H9 (cell line): ENCODE measurements around the gene TUBA8. TPM values are rescaled to one million over a fixed set of nuclear protein-coding genes. Genes with fewer than 3 reads are reported as not detected.
"Not testable (repeated sequence)": the region's sequence is repeated elsewhere in the genome, so short reads cannot be mapped to it uniquely, and the experiment has no call there.

Experiments used
- DNase-seq: peaks from one replicate; pipeline ENCODE4 v3.0.0-alpha.2; 2017
- H2AFZ ChIP-seq: one replicate; pipeline ENCODE4 v1.6.1; 2013; ENCODE audit warnings: mild to moderate bottlenecking, low read length, control low read depth, moderate library complexity
- H2AK5ac ChIP-seq: 2 replicates; pipeline ENCODE4 v1.6.1; 2013; ENCODE audit warnings: low read length, control low read depth, mixed read lengths; ENCODE audit not compliant: insufficient read length
- H2BK120ac ChIP-seq: one replicate; pipeline ENCODE4 v1.6.1; 2013; ENCODE audit warnings: low read depth, mild to moderate bottlenecking, low read length, control low read depth, inconsistent platforms; ENCODE audit not compliant: poor library complexity, severe bottlenecking
- H2BK12ac ChIP-seq: 2 replicates; pipeline ENCODE4 v1.6.1; 2013; ENCODE audit warnings: low read length, control low read depth, mixed read lengths, low read depth; ENCODE audit not compliant: insufficient read length
- H2BK15ac ChIP-seq: 2 replicates; pipeline ENCODE4 v1.6.1; 2013; ENCODE audit warnings: low read depth, low read length, control low read depth
- H2BK20ac ChIP-seq: one replicate; pipeline ENCODE4 v1.6.1; 2013; ENCODE audit warnings: low read depth, mild to moderate bottlenecking, low read length, control low read depth, inconsistent platforms; ENCODE audit not compliant: poor library complexity, severe bottlenecking
- H2BK5ac ChIP-seq: 2 replicates; pipeline ENCODE4 v1.6.1; 2013; ENCODE audit warnings: low read length, control low read depth, mixed read lengths; ENCODE audit not compliant: insufficient read length
- H3K14ac ChIP-seq: 2 replicates; pipeline ENCODE4 v1.6.1; 2013; ENCODE audit warnings: low read length, control low read depth; ENCODE audit not compliant: insufficient read depth
- H3K18ac ChIP-seq: 2 replicates; pipeline ENCODE4 v1.6.1; 2013; ENCODE audit warnings: low read depth, mild to moderate bottlenecking, mixed read lengths, low read length, control low read depth; ENCODE audit not compliant: insufficient read length
- H3K23ac ChIP-seq: 2 replicates; pipeline ENCODE4 v1.6.1; 2013; ENCODE audit warnings: low read length, control low read depth, mixed read lengths, low read depth; ENCODE audit not compliant: insufficient read length
- H3K23me2 ChIP-seq: 2 replicates; pipeline ENCODE4 v1.6.1; 2013; ENCODE audit warnings: low read depth, mild to moderate bottlenecking, mixed read lengths, low read length, control low read depth; ENCODE audit not compliant: insufficient read length, poor library complexity, severe bottlenecking
- H3K27ac ChIP-seq: 2 replicates; pipeline ENCODE4 v1.5.1; 2013; ENCODE audit warnings: low read length, control low read depth, mixed read lengths, low read depth; ENCODE audit not compliant: insufficient read length
- H3K27me3 ChIP-seq: 2 replicates; pipeline ENCODE4 v1.6.1; 2013; ENCODE audit warnings: low read length, control low read depth, inconsistent platforms; ENCODE audit not compliant: insufficient read depth
- H3K4ac ChIP-seq: 2 replicates; pipeline ENCODE4 v1.6.1; 2013; ENCODE audit warnings: low read depth, mild to moderate bottlenecking, control low read depth, inconsistent platforms, low read length, moderate library complexity
- H3K4me1 ChIP-seq: 2 replicates; pipeline ENCODE4 v1.6.1; 2013; ENCODE audit warnings: low read length, control low read depth, inconsistent platforms; ENCODE audit not compliant: insufficient read depth
- H3K4me2 ChIP-seq: 2 replicates; pipeline ENCODE4 v1.6.1; 2013; ENCODE audit warnings: low read length, control low read depth, mixed read lengths; ENCODE audit not compliant: insufficient read length, insufficient read depth
- H3K56ac ChIP-seq: 2 replicates; pipeline ENCODE4 v1.6.1; 2013; ENCODE audit warnings: low read depth, mild to moderate bottlenecking, mixed read lengths, low read length, control low read depth; ENCODE audit not compliant: insufficient read length
- H3K79me1 ChIP-seq: 2 replicates; pipeline ENCODE4 v1.6.1; 2013; ENCODE audit warnings: low read depth, mild to moderate bottlenecking, moderate library complexity, low read length, control low read depth, inconsistent platforms; ENCODE audit not compliant: insufficient read depth, poor library complexity, severe bottlenecking
- H3K79me2 ChIP-seq: 2 replicates; pipeline ENCODE4 v1.6.1; 2013; ENCODE audit warnings: low read length, control low read depth, inconsistent platforms; ENCODE audit not compliant: insufficient read depth
- H3K9ac ChIP-seq: 2 replicates; pipeline ENCODE4 v1.6.1; 2013; ENCODE audit warnings: low read length, control low read depth, mixed read lengths; ENCODE audit not compliant: insufficient read length; ENCODE audit errors: extremely low read depth
- H3K9me3 ChIP-seq: one replicate; pipeline ENCODE4 v1.6.1; 2013; ENCODE audit warnings: low read depth, low read length, inconsistent platforms; ENCODE audit not compliant: control insufficient read depth
- H3T11ph ChIP-seq: one replicate; pipeline ENCODE4 v1.6.1; 2013; ENCODE audit warnings: mild to moderate bottlenecking, low read length, control low read depth, inconsistent platforms
- H4K20me1 ChIP-seq: one replicate; pipeline ENCODE4 v1.6.1; 2013; ENCODE audit not compliant: control insufficient read depth, insufficient read length, insufficient read depth
- H4K5ac ChIP-seq: 2 replicates; pipeline ENCODE4 v1.6.1; 2013; ENCODE audit warnings: low read depth, mild to moderate bottlenecking, mixed read lengths, low read length, control low read depth; ENCODE audit not compliant: insufficient read length
- H4K8ac ChIP-seq: replicated peaks from 2 replicates; pipeline ENCODE4 v1.6.1; 2013; ENCODE audit warnings: low read length, control low read depth, mixed read lengths, low read depth; ENCODE audit not compliant: insufficient read length
- H4K91ac ChIP-seq: 2 replicates; pipeline ENCODE4 v1.6.1; 2013; ENCODE audit warnings: low read depth, mild to moderate bottlenecking, moderate library complexity, mixed read lengths, low read length, control low read depth; ENCODE audit not compliant: insufficient read length
- H3K27ac Mint-ChIP-seq, 3 experiments: 2 replicates in 2 of 3; 3 replicates in 1 of 3; pipeline ENCODE4 v1.8.0; 2020 to 2021; ENCODE audit warnings: mixed read lengths in 3 of 3, mild to moderate bottlenecking in 1 of 3, moderate library complexity in 1 of 3
- H3K27me3 Mint-ChIP-seq: 2 replicates; pipeline ENCODE4 v1.8.0; 2021; ENCODE audit warnings: low read depth, mild to moderate bottlenecking, moderate library complexity, mixed read lengths
- H3K36me3 Mint-ChIP-seq, 3 experiments: 2 replicates in 2 of 3; 3 replicates in 1 of 3; pipeline ENCODE4 v1.8.0; 2020 to 2021; ENCODE audit warnings: low read depth in 3 of 3, mixed read lengths in 3 of 3; ENCODE audit not compliant: insufficient read depth in 1 of 3
- H3K4me1 Mint-ChIP-seq, 2 experiments: 2 replicates each; pipeline ENCODE4 v1.8.0; 2020; ENCODE audit warnings: mixed read lengths in 2 of 2
- H3K4me3 Mint-ChIP-seq, 2 experiments: 2 replicates in 1 of 2; 3 replicates in 1 of 2; pipeline ENCODE4 v1.8.0; 2020 to 2021; ENCODE audit warnings: mild to moderate bottlenecking in 2 of 2, mixed read lengths in 2 of 2, moderate library complexity in 1 of 2
- H3K9me3 Mint-ChIP-seq, 2 experiments: 2 replicates in 1 of 2; 3 replicates in 1 of 2; pipeline ENCODE4 v1.8.0; 2020; ENCODE audit warnings: mild to moderate bottlenecking in 2 of 2, mixed read lengths in 2 of 2, moderate library complexity in 1 of 2
- WGBS: extraction: QIAGEN DNeasy Blood & Tissue Kit; methylation state at CpG from one replicate; pipeline ENCODE4 v1.1.7; 2013; ENCODE audit warnings: missing lambda C conversion rate, low lambda C conversion rate, mixed read lengths; ENCODE audit not compliant: insufficient read length; ENCODE audit errors: extremely low coverage; 5-methylcytosine and 5-hydroxymethylcytosine counted together
- total RNA-seq: library from RNA; stranded (reverse); gene quantifications from 2 replicates; pipeline ENCODE4 v1.2.1, GENCODE V29; 2021

The TUBA8 gene
- total RNA-seq, 1 experiment from 2014 or later: 2.0 TPM

- H3K4me3 Mint-ChIP-seq: peak overlapping the region; percentile 47 to 61; a peak in 4 of 5 replicates
- H2BK120ac ChIP-seq, H2BK20ac ChIP-seq, H3K9me3 Mint-ChIP-seq, H2AK5ac ChIP-seq, H2AFZ ChIP-seq, H3K23ac ChIP-seq, H4K8ac ChIP-seq, H3K9me3 ChIP-seq, H2BK5ac ChIP-seq, H3K14ac ChIP-seq, H3K79me2 ChIP-seq, H3K56ac ChIP-seq, H3K4ac ChIP-seq, H3K27me3 ChIP-seq, H4K5ac ChIP-seq, H2BK15ac ChIP-seq, H3K18ac ChIP-seq, H2BK12ac ChIP-seq, H3T11ph ChIP-seq, H3K4me1 ChIP-seq, H3K9ac ChIP-seq, H4K91ac ChIP-seq, H3K36me3 Mint-ChIP-seq, H4K20me1 ChIP-seq, DNase-seq, H3K23me2 ChIP-seq, H3K79me1 ChIP-seq: not testable (repeated sequence)
- peak overlapping the region in 2 of 3 experiments; percentile 36 to 63; a peak in 3 of 7 replicates for H3K27ac Mint-ChIP-seq
- H3K4me2 ChIP-seq: peak overlapping the region; percentile 21
- peak overlapping the region; percentile 65 for H3K27ac ChIP-seq
- no CpG with 5 or more reads among the region's 7 CpGs for WGBS
- H3K4me1 Mint-ChIP-seq: peaks cover 8 to 17% of the 10 kb centered on the region in 2 experiments
- peaks cover 27% of the 10 kb centered on the region for H3K27me3 Mint-ChIP-seq
Observed at GRCh38 chr22:18165356-18165755, 54.7 kb downstream of the TUBA8 start.

- not testable (repeated sequence) for H3K18ac ChIP-seq, H2BK15ac ChIP-seq, H3K27me3 ChIP-seq, DNase-seq, H3K79me2 ChIP-seq, H3K9me3 ChIP-seq, H2BK120ac ChIP-seq, H3K27ac Mint-ChIP-seq, H3K4me2 ChIP-seq, H3K36me3 Mint-ChIP-seq, H3K23me2 ChIP-seq, H3K79me1 ChIP-seq, H3K56ac ChIP-seq, H2BK20ac ChIP-seq, H2AFZ ChIP-seq, H3K14ac ChIP-seq, H3T11ph ChIP-seq, H2AK5ac ChIP-seq, H4K20me1 ChIP-seq, H3K4me3 Mint-ChIP-seq, H3K9ac ChIP-seq, H4K91ac ChIP-seq, H3K27ac ChIP-seq, H2BK5ac ChIP-seq, H4K8ac ChIP-seq, H3K9me3 Mint-ChIP-seq, H3K4me1 ChIP-seq, H2BK12ac ChIP-seq, H3K4ac ChIP-seq, H4K5ac ChIP-seq, H3K23ac ChIP-seq
- H3K4me1 Mint-ChIP-seq: peaks cover 9 to 10% of the 10 kb centered on the region in 2 experiments
- no CpG with 5 or more reads among the region's 17 CpGs for WGBS
- peaks cover 11% of the 10 kb centered on the region for H3K27me3 Mint-ChIP-seq
Observed at GRCh38 chr22:18170284-18170683, 59.7 kb downstream of the TUBA8 start.
